Astrocyte (in vitro differentiated cells and primary cell): ENCODE measurements around the gene CAT. TPM values are rescaled to one million over a fixed set of nuclear protein-coding genes. Genes with fewer than 3 reads are reported as not detected.

ENCODE experiments used
- DNase-seq: peaks from one replicate; pipeline ENCODE4 v3.0.0-alpha.2; 2010; ENCODE audit warnings: low read depth
- FAIRE-seq: peaks from 2 replicates; lab custom pipeline; 2011; peaks lifted over from hg19 to GRCh38; lab: Jason Lieb, UNC
- H2AFZ ChIP-seq: 2 replicates; pipeline ENCODE4 v1.6.0; 2012; ENCODE audit warnings: low read depth, low read length, inconsistent platforms
- H3K27ac ChIP-seq: 2 replicates; pipeline ENCODE4 v1.5.1; 2011; ENCODE audit warnings: low read depth, low read length, inconsistent platforms
- H3K27me3 ChIP-seq: 2 replicates; pipeline ENCODE4 v1.6.0; 2011; ENCODE audit warnings: low read length, inconsistent platforms; ENCODE audit not compliant: insufficient read depth
- H3K36me3 ChIP-seq: 2 replicates; pipeline ENCODE4 v1.5.1; 2011; ENCODE audit warnings: low read length, inconsistent platforms; ENCODE audit not compliant: insufficient read depth
- H3K4me1 ChIP-seq: 2 replicates; pipeline ENCODE4 v1.5.1; 2011; ENCODE audit warnings: low read length, inconsistent platforms; ENCODE audit not compliant: insufficient read depth
- H3K4me2 ChIP-seq: 2 replicates; pipeline ENCODE4 v1.6.0; 2012; ENCODE audit warnings: low read length, inconsistent platforms
- H3K4me3 ChIP-seq: 2 replicates; pipeline ENCODE4 v1.5.1; 2011; ENCODE audit warnings: low read depth, mild to moderate bottlenecking, low read length, inconsistent platforms; ENCODE audit not compliant: insufficient read depth
- H3K79me2 ChIP-seq: 2 replicates; pipeline ENCODE4 v1.6.0; 2012; ENCODE audit warnings: mild to moderate bottlenecking, low read length, inconsistent platforms; ENCODE audit not compliant: insufficient read depth
- H3K9ac ChIP-seq: 2 replicates; pipeline ENCODE4 v1.6.0; 2012; ENCODE audit warnings: mild to moderate bottlenecking, low read length, inconsistent platforms
- H3K9me3 ChIP-seq: 2 replicates; pipeline ENCODE4 v1.5.1; 2012; ENCODE audit warnings: low read depth, mild to moderate bottlenecking, low read length, inconsistent platforms; ENCODE audit not compliant: insufficient read depth
- H4K20me1 ChIP-seq: 2 replicates; pipeline ENCODE4 v1.6.0; 2012; ENCODE audit warnings: low read length, inconsistent platforms; ENCODE audit not compliant: insufficient read depth
- H3K27ac Mint-ChIP-seq: one replicate; pipeline ENCODE4 v1.8.0; 2021; ENCODE audit warnings: mild to moderate bottlenecking, mixed read lengths; ENCODE audit not compliant: unreplicated experiment
- H3K27me3 Mint-ChIP-seq: one replicate; pipeline ENCODE4 v1.8.0; 2021; ENCODE audit warnings: low read depth, mixed read lengths; ENCODE audit not compliant: unreplicated experiment
- H3K36me3 Mint-ChIP-seq: one replicate; pipeline ENCODE4 v1.8.0; 2021; ENCODE audit warnings: low read depth, mixed read lengths; ENCODE audit not compliant: unreplicated experiment
- H3K4me1 Mint-ChIP-seq: one replicate; pipeline ENCODE4 v1.8.0; 2021; ENCODE audit warnings: low read depth, mixed read lengths; ENCODE audit not compliant: unreplicated experiment
- H3K4me3 Mint-ChIP-seq: one replicate; pipeline ENCODE4 v1.8.0; 2021; ENCODE audit warnings: mild to moderate bottlenecking, moderate library complexity, mixed read lengths; ENCODE audit not compliant: unreplicated experiment
- H3K9me3 Mint-ChIP-seq: one replicate; pipeline ENCODE4 v1.8.0; 2021; ENCODE audit warnings: mild to moderate bottlenecking, mixed read lengths; ENCODE audit not compliant: unreplicated experiment
- EZH2 ChIP-seq: IDR thresholded peaks from 2 replicates; pipeline ENCODE4 v1.6.1; 2012; ENCODE audit warnings: mild to moderate bottlenecking, low read length, inconsistent platforms; ENCODE audit not compliant: insufficient read depth
- total RNA-seq: library from RNA; stranded (reverse); gene quantifications from 2 replicates; pipeline ENCODE4 v1.2.1, GENCODE V29; 2021
- TF ChIP-seq, protein P1 (sequence below): IDR thresholded peaks from 2 replicates; pipeline ENCODE4 v1.5.1; 2011; ENCODE audit warnings: low read depth, mild to moderate bottlenecking, inconsistent platforms, low read length, moderate library complexity; ENCODE audit not compliant: insufficient read depth

CAT gene
- total RNA-seq, 1 donor from 2014 or later = 17.6 TPM

DNA sequence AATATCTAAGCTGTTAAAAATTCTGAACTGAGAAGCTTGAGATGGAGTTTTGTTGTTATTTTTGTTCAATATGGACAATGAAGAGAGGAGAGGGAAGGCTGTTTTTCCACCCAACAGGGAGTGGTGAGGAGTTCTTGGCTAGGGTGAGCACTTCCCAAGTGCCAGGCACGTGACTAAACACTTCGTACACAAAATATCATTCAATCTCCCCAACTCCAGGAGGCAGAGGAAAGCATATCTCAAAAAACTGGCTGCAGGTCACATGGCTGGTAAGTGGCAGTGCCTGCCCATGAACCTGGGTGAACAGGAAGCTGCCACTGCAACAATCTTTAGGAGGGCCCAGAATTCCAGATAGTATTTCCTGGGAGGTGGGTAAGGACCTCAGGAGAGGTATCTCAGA is 63.2 kb downstream of the CAT start:
- Histone ChIP-seq H2AFZ (peak overlapping the region; percentile 28), H4K20me1 (no peaks in the 10 kb centered on the region), H3K9ac (peak overlapping the region; percentile 35), H3K27ac (peak overlapping the region; percentile 78), H3K4me1 (peaks cover 25% of the 10 kb centered on the region), H3K9me3 (no peaks in the 10 kb centered on the region), H3K27me3 (no peaks in the 10 kb centered on the region), H3K36me3 (no peaks in the 10 kb centered on the region), H3K4me2 (peak overlapping the region; percentile 68), H3K79me2 (no peaks in the 10 kb centered on the region), H3K4me3 (no peak overlapping the region)
- Mint-ChIP-seq H3K27me3 (peaks cover 16% of the 10 kb centered on the region), H3K9me3 (no peaks in the 10 kb centered on the region), H3K4me3 (no peak overlapping the region), H3K27ac (peak overlapping the region; percentile 88), H3K4me1 (peaks cover 16% of the 10 kb centered on the region), H3K36me3 (no peaks in the 10 kb centered on the region)
- DNase-seq = no peak
- TF ChIP-seq, protein P1, sequence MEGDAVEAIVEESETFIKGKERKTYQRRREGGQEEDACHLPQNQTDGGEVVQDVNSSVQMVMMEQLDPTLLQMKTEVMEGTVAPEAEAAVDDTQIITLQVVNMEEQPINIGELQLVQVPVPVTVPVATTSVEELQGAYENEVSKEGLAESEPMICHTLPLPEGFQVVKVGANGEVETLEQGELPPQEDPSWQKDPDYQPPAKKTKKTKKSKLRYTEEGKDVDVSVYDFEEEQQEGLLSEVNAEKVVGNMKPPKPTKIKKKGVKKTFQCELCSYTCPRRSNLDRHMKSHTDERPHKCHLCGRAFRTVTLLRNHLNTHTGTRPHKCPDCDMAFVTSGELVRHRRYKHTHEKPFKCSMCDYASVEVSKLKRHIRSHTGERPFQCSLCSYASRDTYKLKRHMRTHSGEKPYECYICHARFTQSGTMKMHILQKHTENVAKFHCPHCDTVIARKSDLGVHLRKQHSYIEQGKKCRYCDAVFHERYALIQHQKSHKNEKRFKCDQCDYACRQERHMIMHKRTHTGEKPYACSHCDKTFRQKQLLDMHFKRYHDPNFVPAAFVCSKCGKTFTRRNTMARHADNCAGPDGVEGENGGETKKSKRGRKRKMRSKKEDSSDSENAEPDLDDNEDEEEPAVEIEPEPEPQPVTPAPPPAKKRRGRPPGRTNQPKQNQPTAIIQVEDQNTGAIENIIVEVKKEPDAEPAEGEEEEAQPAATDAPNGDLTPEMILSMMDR = no peak
- no peak for TF ChIP-seq EZH2
- no peak for FAIRE-seq

GRCh38 chr11:34502949-34503348 is 64.2 kb downstream of the CAT start:
- FAIRE-seq = no peak
- peaks cover 25% of the 10 kb centered on the region for H3K4me1 ChIP-seq
- no peak overlapping the region for H3K4me3 ChIP-seq
- H3K27me3 ChIP-seq = no peaks in the 10 kb centered on the region
- H3K4me1 Mint-ChIP-seq = peaks cover 16% of the 10 kb centered on the region
- no peaks in the 10 kb centered on the region for H3K36me3 ChIP-seq
- peak; percentile 25 for DNase-seq
- no peaks in the 10 kb centered on the region for H4K20me1 ChIP-seq
- H3K4me2 ChIP-seq = no peak overlapping the region
- H3K9me3 Mint-ChIP-seq = no peaks in the 10 kb centered on the region
- H3K79me2 ChIP-seq = no peaks in the 10 kb centered on the region
- H3K27ac ChIP-seq = no peak overlapping the region
- H2AFZ ChIP-seq = no peak overlapping the region
- peaks cover 13% of the 10 kb centered on the region for H3K27me3 Mint-ChIP-seq
- H3K9ac ChIP-seq = no peak overlapping the region
- no peaks in the 10 kb centered on the region for H3K36me3 Mint-ChIP-seq
- H3K4me3 Mint-ChIP-seq = no peak overlapping the region
- TF ChIP-seq EZH2 = no peak
- TF ChIP-seq, protein P1 = no peak
- no peak overlapping the region for H3K27ac Mint-ChIP-seq
- no peaks in the 10 kb centered on the region for H3K9me3 ChIP-seq

DNA sequence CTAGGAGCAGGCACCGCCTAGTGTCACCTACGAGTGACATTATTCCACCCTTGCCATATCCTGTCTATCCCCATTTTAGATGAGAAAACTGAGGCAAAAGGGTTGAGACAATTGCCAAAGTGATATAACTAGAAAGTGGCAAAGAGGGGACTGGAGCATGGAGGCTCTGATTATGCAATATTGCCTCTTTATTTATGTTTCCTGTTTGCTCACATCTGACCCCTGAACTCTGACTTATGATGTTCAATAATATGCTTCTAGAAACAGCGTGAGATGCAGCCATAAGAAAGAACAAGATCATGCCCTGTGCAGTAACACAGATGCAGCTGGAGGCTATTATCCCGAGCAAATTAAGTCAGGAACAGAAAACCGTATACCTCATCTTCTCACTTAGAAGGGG is 67.1 kb downstream of the CAT start:
- Histone ChIP-seq H3K27me3 (no peaks in the 10 kb centered on the region), H3K4me2 (no peak overlapping the region), H3K4me3 (no peak overlapping the region), H3K4me1 (peaks cover 21% of the 10 kb centered on the region), H3K9me3 (no peaks in the 10 kb centered on the region), H3K9ac (no peak overlapping the region), H2AFZ (no peak overlapping the region), H3K36me3 (no peaks in the 10 kb centered on the region), H3K27ac (no peak overlapping the region), H4K20me1 (no peaks in the 10 kb centered on the region), H3K79me2 (no peaks in the 10 kb centered on the region)
- no peak overlapping the region for H3K27ac Mint-ChIP-seq
- TF ChIP-seq, protein P1 = no peak
- TF ChIP-seq EZH2 = no peak
- H3K27me3 Mint-ChIP-seq = peaks cover 12% of the 10 kb centered on the region
- DNase-seq = no peak
- no peak overlapping the region for H3K4me3 Mint-ChIP-seq
- H3K4me1 Mint-ChIP-seq = peaks cover 16% of the 10 kb centered on the region
- no peaks in the 10 kb centered on the region for H3K36me3 Mint-ChIP-seq
- no peak for FAIRE-seq
- no peaks in the 10 kb centered on the region for H3K9me3 Mint-ChIP-seq
